GM08714 (cell line): Measurements from ENCODE around the gene FAM47A.

Source experiments
- H3K4me3 ChIP-seq: fragments of 200-500 bp; sonication (Bioruptor generic); 2 replicates; pipeline ENCODE4 v1.5.1; 2014; ENCODE audit warnings: mild to moderate bottlenecking, low read length, inconsistent platforms
- ZNF274 ChIP-seq: IDR thresholded peaks from 2 replicates; pipeline ENCODE4 v1.6.1; 2012; ENCODE audit warnings: mild to moderate bottlenecking, low read depth, low read length

The FAM47A gene

DNA sequence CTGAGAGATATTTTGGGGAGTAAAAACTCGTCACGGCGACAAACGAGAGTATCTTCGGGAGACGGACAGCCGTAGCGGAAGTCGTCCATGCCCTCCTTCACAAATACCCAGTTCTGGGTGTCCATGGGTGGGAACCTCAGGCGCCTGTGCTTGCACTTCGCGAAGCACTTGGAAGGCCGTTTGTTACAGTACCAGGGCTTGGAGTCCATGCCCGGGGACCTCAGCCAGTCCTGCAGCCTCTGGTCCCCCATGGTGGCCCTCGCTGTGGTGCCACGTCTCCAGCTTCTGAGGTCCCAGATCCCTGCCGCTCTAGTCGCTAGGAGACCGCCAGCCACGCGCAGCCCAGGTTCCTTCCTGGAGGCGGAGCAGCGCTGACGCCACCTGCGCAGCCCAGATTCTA, at the start of gene FAM47A:
FAM47A (minus strand) TSS at position 287 of the 400 bp plus-strand sequence; CDS start at position 251, 36 bp downstream.
- H3K4me3 ChIP-seq, result no peak within 1 kb of the TSS
- TF ChIP-seq ZNF274, result no peak

DNA sequence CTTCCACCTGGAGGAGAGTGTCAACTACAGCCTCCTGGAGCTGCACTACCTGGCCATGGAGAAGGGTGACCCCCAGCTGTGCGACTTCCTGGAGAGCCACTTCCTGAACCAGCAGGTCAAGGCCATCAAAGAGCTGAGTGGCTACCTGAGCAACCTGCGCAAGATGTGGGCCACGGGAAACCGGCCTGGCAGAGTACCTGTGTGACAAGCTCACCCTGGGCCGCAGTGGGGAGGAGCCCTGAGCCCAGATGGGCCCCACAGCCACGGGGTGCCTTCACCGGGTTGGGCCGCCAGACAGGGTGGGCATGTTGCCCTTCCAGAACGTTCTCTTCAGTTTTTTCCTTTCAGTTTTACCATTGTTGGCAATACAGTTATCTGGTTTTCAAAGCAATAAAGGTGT, 15.2 kb upstream of the FAM47A start:
- no peak overlapping the region for H3K4me3 ChIP-seq
- no peak for TF ChIP-seq ZNF274

DNA sequence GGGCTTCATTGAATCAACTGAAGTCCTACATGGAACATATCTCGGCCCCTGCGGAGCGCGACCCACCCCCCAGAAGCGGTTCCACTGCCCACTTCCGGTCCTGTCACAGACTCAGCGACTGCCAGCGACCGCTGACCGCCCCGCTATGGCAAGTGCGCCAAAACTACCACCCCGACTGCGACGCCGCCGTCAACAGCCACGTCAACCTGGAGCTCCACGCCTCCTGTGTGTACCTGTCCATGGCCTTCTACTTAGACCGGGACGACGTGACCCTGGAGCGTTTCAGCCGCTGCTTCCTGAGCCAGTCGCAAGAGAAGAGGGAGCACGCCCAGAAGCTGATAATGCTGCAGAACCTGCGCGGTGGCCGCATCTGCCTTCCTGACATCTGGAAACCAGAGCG, 14.8 kb upstream of the FAM47A start:
- no peak for TF ChIP-seq ZNF274
- no peak overlapping the region for H3K4me3 ChIP-seq

DNA sequence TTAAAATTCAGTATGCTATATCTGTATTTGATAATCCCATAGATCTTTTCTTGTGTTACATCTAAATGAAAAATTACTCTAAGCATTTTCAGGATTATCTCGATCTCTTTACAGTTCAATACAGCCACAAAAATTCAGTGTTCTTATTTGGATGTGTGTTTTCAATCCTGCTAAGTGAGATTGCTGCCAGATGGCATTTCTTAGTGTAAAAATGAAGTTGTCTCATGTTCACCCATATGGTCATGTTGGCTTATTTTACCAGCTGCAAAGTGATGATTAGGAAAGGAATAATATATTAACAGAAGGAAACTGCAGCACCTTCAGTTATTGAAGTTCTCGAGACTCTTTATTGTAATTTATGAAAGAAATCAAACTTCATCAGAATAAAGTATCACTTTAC, 12.1 kb upstream of the FAM47A start:
- TF ChIP-seq ZNF274, result no peak
- no peak overlapping the region for H3K4me3 ChIP-seq

DNA sequence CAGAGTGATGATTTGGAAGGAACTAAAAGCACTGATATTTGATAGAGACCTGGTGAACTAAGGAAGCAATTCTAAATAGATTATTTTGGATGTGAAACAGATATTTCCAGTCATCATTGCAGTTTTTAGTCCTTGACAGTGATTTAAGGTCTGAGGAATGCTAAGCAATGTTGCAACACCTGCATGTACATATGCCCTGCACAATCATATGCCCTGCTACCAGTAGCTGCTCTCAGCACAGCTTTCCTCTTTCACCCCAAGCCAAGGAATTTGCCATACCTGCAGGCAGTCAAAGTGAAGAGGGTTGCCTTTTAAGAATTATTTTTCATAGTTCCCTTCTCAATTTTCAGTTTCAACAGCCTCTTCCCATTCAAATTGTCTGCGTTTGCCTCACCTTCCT, 8.7 kb upstream of the FAM47A start:
- H3K4me3 ChIP-seq, result no peak overlapping the region
- TF ChIP-seq ZNF274, result no peak

DNA sequence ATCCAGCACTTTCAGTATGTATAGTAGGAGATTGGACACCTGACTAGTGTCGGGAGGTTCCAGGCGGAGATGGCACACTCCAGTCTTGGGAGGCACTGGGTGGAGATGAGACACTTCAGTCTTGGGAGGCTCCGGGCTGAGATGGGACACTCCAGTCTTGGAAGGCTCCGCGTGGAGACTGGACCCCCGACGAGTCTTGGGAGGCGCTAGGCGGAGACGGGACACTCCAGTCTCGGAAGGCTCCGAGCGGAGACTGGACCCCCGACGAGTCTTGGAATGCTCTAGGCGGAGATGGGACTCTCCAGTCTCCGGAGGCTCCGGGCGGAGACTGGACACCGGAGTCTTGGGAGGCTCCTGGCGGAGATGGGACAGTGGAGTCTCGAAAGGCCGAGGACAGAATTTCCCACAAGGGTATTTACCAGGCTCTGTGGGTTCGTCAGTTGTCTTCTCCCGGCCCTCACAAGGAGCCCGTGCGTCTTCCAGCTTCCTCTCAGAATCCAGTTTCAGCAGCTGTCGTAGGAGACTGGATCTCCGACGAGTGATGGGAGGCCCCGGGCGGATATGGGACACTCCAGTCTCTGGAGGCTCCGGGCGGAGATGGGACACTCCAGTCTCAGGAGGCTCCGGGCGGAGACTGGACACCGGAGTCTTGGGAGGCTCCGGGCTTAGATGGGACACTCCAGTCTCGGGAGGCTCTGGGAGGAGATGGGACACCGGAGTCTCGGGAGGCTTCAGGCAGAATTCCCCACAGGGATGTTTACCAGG, 952 bp downstream of the FAM47A start:
- H3K4me3 ChIP-seq, result no peak overlapping the region
- no peak for TF ChIP-seq ZNF274

DNA sequence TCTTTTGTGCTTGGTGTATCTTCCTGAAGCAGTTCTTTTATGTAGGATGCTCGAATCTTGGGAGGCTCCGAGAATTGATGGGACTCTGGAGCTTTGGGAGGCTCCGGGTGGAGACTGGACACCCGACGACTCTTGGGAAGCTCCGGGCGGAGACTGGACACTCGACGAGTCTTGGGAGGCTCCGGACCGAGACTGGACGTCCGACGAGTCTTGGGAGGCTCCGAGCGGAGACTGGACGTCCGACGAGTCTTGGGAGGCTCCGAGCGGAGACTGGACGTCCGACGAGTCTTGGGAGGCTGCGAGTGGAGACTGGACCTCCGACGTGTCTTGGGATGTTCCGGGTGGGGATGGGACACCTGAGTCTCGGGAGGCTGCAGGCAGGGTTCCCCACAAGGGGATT, 1.6 kb downstream of the FAM47A start:
- H3K4me3 ChIP-seq, result no peak overlapping the region
- TF ChIP-seq ZNF274, result no peak

DNA sequence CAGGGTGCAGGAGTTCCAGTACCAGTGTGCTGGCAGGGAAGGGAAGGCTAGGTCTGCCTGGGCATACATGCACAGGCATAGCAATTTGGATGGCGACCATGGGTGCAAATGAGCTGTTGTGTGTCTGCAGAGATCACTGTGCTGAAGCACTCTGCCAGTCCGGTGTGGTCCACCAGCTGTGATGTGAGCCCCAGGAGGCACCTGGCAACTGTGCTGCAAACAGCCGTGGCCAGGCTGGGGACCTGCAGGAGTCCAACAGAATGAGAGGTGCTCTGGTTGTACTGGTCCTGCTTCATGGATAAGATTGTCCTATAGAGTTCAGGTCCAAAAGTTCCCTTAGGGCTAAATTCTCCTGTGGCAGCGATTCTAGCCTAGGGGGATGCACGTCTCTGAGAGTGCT, 6.1 kb downstream of the FAM47A start:
- no peak for TF ChIP-seq ZNF274
- H3K4me3 ChIP-seq, result no peak overlapping the region

DNA sequence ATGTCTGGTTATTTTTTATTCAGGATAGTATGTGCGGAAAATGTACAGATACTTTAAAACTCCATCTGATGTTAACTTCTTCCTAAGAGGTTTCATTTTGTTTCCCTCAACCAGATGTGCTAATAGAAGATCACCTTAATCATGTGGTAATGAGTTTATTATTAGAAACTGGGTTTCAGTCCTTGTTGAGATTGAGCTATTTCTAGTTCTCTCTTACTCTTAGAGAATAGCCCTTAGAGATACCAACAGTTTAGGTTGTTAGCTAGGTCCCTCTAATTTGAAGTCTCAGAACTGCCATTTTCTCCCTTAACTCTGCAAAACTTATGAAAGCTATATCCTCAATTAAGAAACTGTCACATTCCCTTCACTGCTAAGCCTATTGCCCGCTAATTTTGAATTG, 13.0 kb downstream of the FAM47A start:
- no peak for TF ChIP-seq ZNF274
- H3K4me3 ChIP-seq, result no peak overlapping the region

DNA sequence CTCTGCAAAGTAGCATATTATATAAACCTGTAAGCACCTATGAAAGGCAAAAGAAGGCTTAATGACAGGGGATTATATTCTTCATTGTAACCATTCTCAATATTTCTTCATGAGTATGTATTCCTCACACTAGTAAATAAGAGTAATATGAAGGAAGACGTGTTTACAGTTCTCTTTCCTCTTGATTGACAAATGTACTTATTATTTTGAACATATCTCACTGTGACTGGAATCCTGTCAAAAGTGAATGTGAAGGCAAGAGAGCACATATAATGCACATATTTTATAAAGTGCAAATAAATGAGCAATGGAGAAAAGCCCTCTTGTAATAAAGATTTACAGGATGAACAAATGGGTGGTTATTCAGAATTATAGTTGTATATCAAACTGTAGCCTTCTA, 19.7 kb downstream of the FAM47A start:
- TF ChIP-seq ZNF274, result no peak
- H3K4me3 ChIP-seq, result no peak overlapping the region
